H1 (cell line): Measurements from ENCODE around the gene SLC4A1.

Experiments
- EZH2 ChIP-seq: fragments of 200-600 bp; sonication (generic); IDR thresholded peaks from 2 replicates; pipeline ENCODE4 v1.7.1; 2012; ENCODE audit warnings: low read depth, mild to moderate bottlenecking, moderate library complexity, low read length, inconsistent platforms; ENCODE audit not compliant: severe bottlenecking
- JUND ChIP-seq: IDR thresholded peaks from 2 replicates; pipeline ENCODE4 v1.6.1; 2011; ENCODE audit warnings: mild to moderate bottlenecking, improper control_type of control experiment, low read length
- POLR2A ChIP-seq, 2 experiments: IDR thresholded peaks; 1 replicate in 1 of 2; 2 replicates in 1 of 2; pipeline ENCODE4 v1.6.1; 2011; ENCODE audit warnings: low read depth in 2 of 2, low read length in 2 of 2, mild to moderate bottlenecking in 2 of 2; ENCODE audit errors: control extremely low read depth in 1 of 2
- POLR2AphosphoS5 ChIP-seq: IDR thresholded peaks from 2 replicates; pipeline ENCODE4 v1.6.1; 2011; ENCODE audit warnings: low read depth, low read length
- RAD21 ChIP-seq, 2 experiments: IDR thresholded peaks in 1 of 2; conservative IDR thresholded peaks in 1 of 2; 2 replicates each; pipeline ENCODE4 v1.6.1; 2011; ENCODE audit warnings: low read depth in 2 of 2, low read length in 2 of 2, improper control_type of control experiment in 1 of 2, inconsistent platforms in 1 of 2, mild to moderate bottlenecking in 1 of 2, moderate library complexity in 1 of 2
- SIX5 ChIP-seq: IDR thresholded peaks from 2 replicates; pipeline ENCODE4 v1.6.1; 2011; ENCODE audit warnings: mild to moderate bottlenecking, low read depth, low read length
- SP1 ChIP-seq: IDR thresholded peaks from 2 replicates; pipeline ENCODE4 v1.6.1; 2011; ENCODE audit warnings: low read depth, low read length
- SUZ12 ChIP-seq: fragments of 200-600 bp; sonication (generic); IDR thresholded peaks from 2 replicates; pipeline ENCODE4 v1.6.1; 2012; ENCODE audit warnings: mild to moderate bottlenecking, inconsistent platforms, low read length, moderate library complexity, mixed read lengths
- TEAD4 ChIP-seq: IDR thresholded peaks from 2 replicates; pipeline ENCODE4 v1.6.1; 2012; ENCODE audit warnings: low read depth, low read length, inconsistent platforms, mixed read lengths
- ZNF274 ChIP-seq: IDR thresholded peaks from 2 replicates; pipeline ENCODE4 v1.7.0; 2012; ENCODE audit warnings: low read length, borderline replicate concordance; ENCODE audit errors: extremely low read depth
- TF ChIP-seq, protein P1 (sequence below): IDR thresholded peaks from 2 replicates; pipeline ENCODE4 v1.6.1; 2012; ENCODE audit warnings: inconsistent platforms

DNA sequence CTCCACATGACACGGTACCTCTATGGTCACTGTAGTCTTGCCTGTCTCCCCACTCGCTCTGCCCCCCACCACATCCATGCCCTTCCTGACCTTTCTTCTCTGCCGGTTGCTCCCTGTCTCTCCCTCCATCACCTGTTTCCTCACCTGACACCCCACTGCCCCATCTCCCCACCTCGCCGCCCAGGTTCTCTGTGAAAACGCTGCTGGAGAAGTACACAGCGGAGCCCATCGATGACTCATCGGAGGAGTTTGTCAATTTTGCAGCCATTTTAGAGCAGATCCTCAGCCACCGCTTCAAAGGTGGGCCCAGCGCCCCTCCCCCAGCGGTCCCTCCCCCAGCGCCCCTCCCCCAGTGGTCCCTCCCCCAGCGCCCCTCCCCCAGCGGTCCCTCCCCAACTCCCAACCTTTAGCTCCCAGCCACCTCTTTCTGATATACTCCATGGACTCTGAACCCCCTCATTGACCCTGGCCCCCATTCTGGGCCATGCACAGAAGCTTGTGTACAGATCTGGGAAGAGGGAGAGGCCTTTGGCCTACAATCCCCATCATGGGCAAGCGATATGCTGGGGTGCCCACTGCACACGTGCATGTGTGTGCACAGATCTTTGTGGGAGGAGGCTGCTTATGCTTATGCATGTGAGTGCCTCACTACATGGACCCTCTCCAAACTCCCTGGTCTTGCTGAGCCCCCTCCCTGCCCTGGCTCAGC is 44.6 kb upstream of the SLC4A1 start:
- TF ChIP-seq ZNF274, result no peak
- TF ChIP-seq JUND, result no peak
- TF ChIP-seq SIX5, result no peak
- no peak for TF ChIP-seq TEAD4
- TF ChIP-seq, protein P1, sequence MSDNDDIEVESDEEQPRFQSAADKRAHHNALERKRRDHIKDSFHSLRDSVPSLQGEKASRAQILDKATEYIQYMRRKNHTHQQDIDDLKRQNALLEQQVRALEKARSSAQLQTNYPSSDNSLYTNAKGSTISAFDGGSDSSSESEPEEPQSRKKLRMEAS, result no peak
- no peak for TF ChIP-seq SUZ12
- no peak for TF ChIP-seq POLR2AphosphoS5
- no peak for TF ChIP-seq RAD21 (IDR thresholded peaks at IDR 0.05 in 1 of 2, conservative IDR thresholded peaks at IDR 0.05 in 1 of 2; ENCODE audit: low read depth in 2 of 2, low read length in 2 of 2)
- TF ChIP-seq POLR2A (IDR thresholded peaks at IDR 0.05; ENCODE audit: control extremely low read depth in 1 of 2, low read depth in 2 of 2, low read length in 2 of 2), result no peak
- no peak for TF ChIP-seq EZH2
- TF ChIP-seq SP1, result no peak
